CD4-positive, alpha-beta T cell treated with Interleukin-6 for 4 hours (primary cell): ENCODE measurements around the gene SYNE2.
"Not testable (repeated sequence)": the region's sequence is repeated elsewhere in the genome, so short reads cannot be mapped to it uniquely, and the experiment has no call there.

Experiments used
- DNase-seq: peaks from one replicate; pipeline ENCODE4 v3.0.0-alpha.2; 2020; ENCODE audit warnings: mixed read lengths

SYNE2 gene

DNA sequence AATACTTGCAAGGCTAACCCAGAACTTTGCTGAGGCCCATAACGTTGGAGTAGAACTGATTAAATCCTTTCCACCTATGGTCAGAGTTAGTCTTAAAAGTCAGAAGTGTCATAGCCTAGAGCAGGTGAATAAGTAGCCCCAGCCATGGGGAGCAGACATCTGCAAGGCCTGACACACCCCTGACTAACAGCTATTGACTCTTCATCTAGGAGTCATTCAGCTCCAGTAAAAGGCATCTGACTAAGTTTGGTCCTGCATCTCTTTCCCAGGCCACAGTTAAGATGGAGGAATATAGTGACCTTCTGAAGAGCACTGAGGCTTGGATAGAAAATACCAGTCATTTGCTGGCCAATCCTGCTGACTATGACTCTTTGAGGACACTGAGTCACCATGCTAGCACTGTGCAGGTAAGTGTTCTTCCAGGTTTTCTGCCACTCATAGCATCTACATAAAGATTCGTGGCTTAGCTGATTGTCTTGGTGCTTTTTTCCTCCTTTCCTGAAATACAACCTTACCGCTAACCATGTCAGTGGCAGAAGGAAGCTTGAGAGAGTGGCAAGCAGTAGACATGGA, 228.5 kb downstream of the SYNE2 start:
- DNase-seq = no peak

GRCh38 chr14:64082837-64083236, 230.0 kb downstream of the SYNE2 start:
- no peak for DNase-seq

DNA sequence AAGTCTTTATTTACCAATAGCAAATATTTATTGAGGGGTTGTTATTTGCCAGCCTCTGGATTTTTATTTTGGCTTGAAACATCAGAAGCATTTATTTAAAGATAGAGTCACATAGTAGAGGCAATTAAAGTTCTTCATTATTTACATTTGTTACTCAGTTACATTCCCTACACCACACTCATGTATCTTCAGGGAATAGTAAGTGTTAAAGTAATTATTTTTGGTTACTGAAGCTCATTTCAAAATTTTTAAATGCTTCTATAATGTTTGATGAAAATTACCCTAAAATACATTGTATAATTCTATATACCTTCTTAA, 235.8 kb downstream of the SYNE2 start:
- DNase-seq = no peak

DNA sequence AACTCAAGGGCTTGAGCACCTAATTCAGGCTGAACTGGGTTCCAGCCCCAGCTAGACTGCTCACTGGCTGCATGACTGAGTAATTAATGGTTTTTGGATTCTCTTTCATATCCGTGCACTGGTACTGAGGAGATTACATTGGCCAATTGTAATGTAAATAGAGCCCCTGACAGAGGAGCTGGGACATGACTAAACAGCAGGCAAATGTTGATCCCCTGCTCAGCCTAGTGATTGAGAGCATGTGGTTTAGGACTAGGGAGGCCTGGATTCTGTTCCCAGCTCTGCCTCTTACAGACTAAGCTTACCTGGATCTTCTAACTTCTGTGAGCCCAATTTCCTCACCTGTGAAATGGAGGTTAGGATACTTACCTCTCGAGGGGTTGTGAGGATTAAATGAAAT, 237.1 kb downstream of the SYNE2 start:
- DNase-seq = no peak

- no peak for DNase-seq
Observed at GRCh38 chr14:64091217-64091616, 238.4 kb downstream of the SYNE2 start.

GRCh38 chr14:64092338-64092737, 239.5 kb downstream of the SYNE2 start:
- no peak for DNase-seq

- no peak for DNase-seq
Observed at GRCh38 chr14:64092940-64093339, 240.1 kb downstream of the SYNE2 start.

DNA sequence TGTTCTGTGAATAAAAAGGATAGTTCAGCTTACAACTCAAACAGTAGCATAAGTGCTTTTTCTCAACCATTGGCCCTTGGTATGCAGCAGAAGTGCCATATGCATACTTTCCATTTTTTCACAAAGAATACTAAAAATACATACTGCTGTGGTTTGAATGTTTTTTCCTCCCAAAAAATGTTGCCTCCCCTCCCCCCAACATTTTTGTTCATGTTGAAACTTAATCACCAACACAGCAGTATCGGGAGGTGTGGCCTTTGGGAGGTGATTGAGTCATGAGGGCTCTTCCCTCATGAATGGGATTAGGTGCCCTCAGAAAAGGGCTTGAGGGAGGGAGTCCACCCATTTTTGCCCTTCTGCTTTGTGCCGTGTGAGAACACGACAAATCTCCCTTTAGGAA, 242.8 kb downstream of the SYNE2 start:
- no peak for DNase-seq

GRCh38 chr14:64098120-64098519, 245.3 kb downstream of the SYNE2 start:
- DNase-seq = no peak

DNA sequence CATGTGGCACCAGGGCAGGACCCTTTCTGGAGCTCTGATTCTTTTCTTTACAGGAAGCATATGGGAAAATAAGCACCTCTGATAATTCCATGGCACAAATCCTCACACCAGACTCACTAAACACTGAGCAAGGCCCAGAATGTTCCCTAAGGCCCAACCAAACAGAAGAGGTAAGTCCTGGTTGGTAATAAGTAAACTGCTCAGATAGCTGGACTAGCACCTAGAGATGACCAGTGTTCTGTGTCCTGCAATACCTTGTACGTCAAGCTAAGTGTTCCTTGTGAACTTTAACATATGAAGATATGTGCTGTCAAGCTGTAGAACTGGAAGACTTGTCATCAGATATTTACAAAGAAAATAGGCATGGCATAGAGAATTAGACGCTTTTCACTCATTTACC, 254.6 kb downstream of the SYNE2 start:
- DNase-seq = no peak

DNA sequence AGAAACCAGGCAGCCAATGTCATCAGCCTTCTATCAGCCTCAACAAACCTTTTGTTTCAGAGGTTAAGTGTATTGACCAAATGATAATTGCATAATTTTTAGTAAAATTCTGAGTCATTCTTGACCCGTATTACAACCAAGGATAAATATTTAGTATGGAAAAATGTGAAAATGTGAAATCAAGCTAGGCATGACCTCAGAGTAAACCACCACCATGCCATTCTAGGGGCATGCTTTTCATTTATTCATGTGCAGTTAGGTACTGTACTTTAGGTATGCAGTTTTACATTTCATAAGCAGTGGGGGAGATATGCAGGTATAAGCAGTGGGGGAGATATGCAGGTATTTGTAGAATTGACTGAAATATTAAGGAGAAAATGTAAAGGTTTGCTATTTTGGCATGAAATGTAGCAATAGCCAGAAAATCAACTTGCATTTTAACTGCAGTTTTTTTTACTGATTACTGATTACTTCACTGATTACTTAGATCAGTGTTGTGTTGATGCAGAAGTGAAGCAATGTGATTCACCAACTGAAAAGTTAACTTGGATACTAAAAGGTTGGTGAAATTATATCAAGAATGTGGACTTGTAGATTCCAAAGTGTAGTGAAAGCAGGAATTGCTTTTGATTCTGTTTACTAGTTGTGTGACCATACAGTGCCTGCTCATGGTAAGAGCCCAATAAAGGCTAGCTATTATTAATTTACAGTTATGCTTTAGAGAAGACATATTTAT, 257.2 kb downstream of the SYNE2 start:
- DNase-seq = no peak

- DNase-seq = no peak
Observed at GRCh38 chr14:64110802-64111201, 258.0 kb downstream of the SYNE2 start.

GRCh38 chr14:64112867-64113678, 260.3 kb downstream of the SYNE2 start:
- no peak for DNase-seq

- no peak for DNase-seq
Observed at GRCh38 chr14:64114166-64114565, 261.4 kb downstream of the SYNE2 start.

DNA sequence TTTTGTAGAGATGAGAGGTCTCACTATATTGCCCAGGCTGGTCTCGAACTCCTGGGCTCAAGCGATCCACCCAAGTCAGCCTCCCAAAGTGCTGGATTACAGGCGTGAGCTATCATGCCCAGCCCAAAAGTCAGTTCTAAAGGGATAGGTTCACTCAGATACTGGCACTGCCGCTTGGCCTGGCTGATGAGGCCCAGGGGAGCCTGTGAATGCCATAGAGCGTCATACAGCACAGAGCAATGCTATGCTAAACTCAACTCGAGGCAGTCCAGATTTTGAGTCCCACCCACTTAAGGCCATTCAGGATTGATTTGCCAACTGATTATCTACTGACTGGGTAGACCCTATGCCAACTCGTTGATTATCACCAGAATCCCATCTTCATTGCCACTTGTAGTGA, 262.0 kb downstream of the SYNE2 start:
- no peak for DNase-seq

- DNase-seq = no peak
Observed at GRCh38 chr14:64115401-64115800, 262.6 kb downstream of the SYNE2 start.

GRCh38 chr14:64117671-64118402, 265.0 kb downstream of the SYNE2 start:
- DNase-seq = no peak

GRCh38 chr14:64118403-64118742, 265.6 kb downstream of the SYNE2 start:
- not testable (repeated sequence) for DNase-seq

- DNase-seq = no peak
Observed at GRCh38 chr14:64118892-64119291, 266.1 kb downstream of the SYNE2 start.

DNA sequence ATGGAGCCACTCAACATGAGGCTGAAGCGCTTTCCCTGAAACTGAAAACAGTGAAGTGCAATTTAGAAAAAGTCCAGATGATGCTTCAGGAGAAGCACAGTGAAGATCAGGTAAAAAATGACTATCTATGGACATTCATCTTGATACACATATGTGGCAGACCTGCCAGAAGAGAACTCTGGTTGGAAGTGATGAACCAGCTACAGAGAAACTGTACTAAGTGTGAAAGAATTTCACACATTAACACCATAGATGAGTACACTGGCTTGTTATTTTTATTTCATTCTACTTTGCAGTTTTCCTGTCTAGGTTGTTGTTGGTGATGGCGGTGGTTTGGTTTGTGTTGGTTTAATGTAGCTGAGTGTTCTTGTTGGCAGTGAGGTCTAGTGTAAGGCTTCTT, 266.7 kb downstream of the SYNE2 start:
- no peak for DNase-seq

DNA sequence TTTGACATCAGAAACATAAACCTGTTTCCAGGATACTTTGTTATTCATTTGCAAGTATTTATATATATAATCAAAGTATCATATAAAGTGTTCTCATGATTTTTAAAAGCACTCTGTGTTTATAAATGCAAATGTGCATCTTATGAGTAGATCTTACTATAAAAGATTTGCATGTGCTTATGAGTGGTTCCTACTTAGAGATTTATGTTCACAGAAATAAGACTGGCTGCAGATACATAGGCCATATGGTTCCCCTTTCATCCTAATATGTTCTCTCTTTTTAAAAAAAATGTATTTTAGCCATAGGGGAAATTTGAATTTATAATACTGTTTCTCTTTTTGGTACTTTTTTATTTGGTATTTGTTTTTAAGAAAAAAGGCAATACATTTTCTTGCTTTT, 267.2 kb downstream of the SYNE2 start:
- no peak for DNase-seq

GRCh38 chr14:64123241-64123822, 270.5 kb downstream of the SYNE2 start:
- no peak for DNase-seq

DNA sequence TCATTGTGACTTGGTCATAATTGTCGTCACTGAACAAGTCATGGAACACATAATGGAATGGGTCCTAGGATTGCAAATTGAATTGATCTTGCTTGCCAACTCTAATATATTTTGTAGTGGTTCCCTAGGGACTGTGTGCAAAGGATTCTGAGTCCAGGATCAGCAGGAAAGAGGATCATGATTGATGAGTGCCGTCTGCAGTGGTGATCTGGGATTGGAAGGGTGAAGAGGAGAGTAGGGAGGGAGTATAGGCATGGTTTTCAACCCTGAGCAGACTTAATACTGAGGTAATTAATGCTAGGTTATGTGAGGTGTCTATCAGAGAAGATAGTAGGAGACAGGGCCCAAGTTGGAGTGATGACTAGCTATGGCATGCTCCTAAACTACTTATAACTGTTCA, 272.5 kb downstream of the SYNE2 start:
- no peak for DNase-seq
